NCI-H510A (cell line): Measurements from ENCODE around the gene URI1.
"Not testable (repeated sequence)": the region's sequence is repeated elsewhere in the genome, so short reads cannot be mapped to it uniquely, and the experiment has no call there.

Source experiments
- DNase-seq: peaks from one replicate; lab custom pipeline; 2025; lab: John Stamatoyannopoulos, UW

The URI1 gene

DNA sequence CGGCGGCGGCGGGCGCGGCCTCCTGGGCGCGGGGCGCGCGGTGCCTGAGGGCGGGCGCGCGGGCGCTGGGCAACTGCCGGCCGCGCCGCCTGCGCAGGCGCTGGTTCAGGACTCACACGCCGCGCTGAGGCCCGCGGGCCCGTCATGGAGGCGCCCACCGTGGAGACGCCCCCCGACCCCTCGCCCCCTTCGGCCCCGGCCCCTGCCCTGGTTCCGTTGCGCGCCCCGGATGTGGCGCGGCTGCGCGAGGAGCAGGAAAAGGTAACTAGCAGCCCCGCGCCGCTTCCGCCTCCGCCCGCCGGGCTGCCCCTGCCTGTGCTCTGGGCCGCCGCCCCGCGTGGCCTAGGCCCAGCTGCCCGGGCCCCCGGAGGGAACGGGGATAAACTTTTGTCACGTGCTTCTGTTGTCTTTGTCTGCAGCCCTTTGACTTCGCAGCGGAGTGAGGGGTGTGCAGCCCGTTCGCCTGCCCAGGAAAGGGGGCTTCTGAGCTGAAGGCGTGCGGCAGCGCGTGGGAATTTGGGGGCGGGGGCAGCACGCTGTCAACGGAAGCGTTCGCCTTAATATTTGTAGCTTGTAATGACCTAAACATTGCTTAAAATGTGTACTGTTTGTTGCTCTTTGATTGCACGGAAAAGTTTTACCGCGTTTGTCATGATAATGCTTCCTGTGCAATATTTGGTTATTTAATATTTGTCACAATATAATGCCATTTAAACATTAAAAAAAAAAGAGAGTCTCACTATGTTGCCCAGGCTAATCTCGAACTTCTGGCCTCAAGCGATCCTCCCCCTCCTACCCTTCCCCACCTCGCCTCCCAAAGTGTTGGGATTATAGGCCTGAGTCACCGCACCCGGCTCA lies 594 bp downstream of the URI1 start:
- peak; percentile 28 for DNase-seq

DNA sequence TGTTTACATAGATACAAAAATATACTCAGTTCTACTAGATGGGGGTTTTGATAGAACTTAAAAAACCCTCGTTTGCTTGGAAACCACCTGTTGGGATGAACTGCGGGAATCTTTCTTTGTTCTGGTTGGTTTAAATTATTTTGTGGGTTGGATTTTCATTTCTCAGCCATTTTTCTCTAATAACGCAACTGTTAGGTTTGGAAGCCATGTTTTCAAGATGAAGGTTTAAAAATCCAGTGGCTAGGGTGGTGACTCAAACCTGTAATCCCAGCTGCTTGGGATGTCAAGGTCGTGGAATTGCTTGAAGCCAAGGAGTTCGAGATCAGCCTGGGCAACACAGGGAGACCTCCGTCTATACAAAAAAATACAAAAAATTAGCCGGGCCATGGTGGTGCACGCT lies 1.6 kb downstream of the URI1 start:
- no peak for DNase-seq

DNA sequence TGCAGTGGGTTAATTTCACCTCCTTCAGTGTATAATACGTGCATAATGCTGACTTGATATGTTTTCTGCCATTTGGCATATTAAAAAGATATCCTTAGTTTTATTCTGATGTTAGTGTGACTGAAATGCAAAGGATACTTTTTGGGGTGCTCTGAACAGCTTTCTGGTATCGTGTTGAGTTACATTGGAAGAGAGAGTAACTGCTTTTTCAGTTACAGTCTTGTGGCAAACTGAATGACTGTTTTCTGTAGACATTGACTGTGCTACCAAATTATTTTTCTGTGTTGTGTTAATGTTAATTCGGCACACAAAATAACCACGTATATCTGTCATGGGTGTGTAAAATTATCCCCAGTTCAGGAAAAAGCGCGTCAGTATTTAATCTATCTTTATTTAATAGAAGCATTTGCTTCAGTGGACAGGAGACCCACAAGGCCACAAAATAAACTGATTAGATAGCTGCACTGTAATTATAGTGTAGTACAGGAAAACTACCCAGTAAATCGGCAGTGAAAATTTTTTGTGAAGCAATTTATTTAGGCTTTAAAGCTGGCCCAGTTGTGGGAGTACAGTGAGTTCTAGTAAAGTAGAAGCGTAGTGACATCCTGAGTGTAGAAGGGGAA lies 2.5 kb downstream of the URI1 start:
- DNase-seq = no peak

DNA sequence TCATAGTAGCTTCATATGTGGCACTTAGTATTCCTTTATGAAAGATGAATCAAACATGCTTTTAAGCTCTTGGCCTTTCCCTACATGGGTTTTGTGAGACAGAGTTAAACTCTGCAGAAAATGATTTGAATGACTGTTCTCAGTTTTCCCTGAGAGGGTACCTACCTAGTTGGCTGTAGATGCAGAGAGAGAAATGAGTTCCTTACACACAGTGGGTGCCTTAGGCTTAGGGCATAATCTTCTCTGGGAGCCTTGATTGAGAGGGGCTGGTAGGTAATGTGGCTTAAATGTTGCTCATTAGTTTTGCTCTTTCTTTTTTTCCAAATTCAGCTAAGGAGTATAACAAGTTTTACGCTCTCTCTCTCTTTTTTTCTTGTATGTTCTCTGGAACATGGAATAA lies 3.0 kb downstream of the URI1 start:
- no peak for DNase-seq

DNA sequence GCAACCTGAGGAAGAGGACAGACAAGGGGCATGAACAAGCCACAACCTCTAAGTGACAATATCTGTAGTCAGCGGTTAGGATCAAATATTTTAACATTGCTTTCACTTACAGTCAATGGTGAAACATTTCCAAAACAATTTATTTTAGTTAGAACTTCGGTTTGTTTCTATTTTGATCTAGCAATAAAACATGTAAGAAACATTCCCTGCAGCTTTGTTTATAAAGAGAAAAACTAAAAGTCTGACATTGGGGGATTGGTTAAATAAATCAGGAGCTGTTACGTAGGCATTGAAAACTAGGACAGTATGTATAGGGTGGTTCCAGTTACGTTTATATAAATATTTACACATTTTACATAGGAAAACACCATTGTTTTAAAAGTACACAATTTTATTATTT lies 3.4 kb downstream of the URI1 start:
- no peak for DNase-seq

DNA sequence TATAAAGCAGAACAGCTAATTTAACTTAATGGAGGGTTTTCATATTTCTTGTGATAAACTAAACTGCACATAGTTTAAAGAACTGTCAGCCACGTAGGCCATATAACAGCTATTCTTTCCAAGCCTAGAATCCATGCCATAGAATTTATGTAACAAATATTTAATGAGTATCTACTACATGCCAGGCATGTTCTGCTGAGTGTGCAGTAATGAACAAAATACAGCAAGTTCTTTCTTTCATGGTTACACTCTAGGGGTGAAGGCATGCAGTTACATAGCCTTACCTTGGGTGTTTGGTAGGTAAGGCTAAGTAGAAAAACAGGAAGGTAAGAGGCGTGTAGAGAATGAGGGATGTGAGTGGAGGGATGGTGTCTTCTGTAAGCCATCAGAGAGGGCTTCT lies 4.6 kb downstream of the URI1 start:
- DNase-seq = no peak

DNA sequence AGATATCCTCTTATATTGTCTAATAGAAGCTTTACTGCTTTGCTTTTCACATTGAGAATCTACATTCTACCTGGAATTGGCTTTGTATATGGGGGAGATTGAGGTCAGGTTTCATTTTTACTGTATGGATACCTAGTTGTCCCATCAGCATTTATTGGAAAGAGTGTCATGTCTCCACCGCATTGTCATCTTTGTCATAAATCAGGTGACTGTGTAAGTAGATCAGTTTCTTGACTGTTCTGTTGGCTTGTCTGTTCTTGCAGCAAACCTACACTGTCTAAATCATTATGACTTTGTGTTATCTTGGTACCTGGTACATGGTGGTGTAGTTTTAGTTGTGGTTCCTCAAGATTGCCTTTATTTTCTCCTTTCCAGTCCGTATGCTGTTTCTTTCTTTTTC lies 5.8 kb downstream of the URI1 start:
- DNase-seq = no peak

DNA sequence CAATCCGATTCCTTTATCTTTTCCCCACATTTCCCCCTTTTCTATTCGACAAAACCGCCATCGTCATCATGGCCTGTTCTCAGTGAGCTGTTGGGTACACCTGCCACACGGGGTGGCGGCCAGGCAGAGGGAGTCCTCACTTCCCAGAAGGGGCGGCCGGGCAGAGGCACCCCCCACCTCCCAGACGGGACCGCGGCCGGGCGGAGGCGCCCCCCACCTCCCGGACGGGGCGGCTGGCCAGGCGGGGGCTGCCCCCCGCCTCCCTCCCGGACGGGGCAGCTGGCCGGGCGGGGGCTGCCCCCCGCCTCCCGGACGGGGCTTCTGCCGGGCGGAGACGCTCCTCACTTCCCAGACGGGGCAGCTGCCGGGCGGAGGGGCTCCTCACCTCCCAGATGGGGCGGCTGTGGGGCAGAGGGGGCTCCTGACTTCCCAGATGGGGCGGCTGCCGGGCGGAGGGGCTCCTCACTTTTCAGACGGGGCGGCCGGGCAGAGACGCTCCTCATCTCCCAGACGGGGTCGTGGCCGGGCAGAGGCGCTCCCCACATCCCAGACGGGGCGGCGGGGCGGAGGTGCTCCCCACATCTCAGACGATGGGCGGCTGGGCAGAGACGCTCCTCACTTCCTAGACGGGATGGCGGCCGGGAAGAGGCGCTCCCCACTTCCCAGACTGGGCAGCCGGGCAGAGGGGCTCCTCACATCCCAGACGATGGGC lies 6.9 kb downstream of the URI1 start:
- not testable (repeated sequence) for DNase-seq

DNA sequence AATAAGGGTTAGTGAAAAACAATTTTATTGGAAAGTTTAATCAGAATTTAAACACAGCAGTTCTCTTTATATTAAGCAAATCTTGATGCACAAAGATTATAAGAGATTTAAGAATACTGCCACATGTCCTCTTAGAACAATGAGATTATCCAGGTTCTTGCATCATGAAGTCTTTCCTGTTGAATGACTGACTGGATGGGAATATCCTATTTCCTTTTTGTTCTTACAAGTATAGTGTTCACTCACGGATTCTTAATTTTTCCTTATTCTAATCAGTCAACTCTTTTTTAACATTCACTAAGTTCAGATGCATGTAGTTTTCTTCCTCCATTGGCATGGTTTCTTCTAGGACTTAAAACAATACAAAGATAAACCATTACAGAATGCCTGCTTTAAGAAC lies 10.1 kb downstream of the URI1 start:
- DNase-seq = no peak

DNA sequence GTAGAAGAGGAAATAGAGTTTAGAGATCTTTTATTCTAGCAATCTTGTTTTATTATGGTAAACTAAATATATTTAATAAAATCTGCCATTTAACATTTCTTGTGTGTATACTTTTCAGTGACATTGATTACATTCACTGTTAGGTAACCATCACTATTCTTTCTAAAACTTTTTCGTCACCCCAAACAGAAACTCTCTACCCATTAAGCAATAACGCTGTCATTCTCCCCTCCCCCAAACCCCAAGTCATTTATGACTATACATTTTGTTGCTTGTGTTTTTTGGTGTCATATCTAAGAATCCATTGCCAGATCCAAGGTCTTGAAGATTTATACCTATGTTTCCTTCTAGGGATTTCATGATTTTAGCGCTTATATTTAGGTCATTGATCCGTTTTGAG lies 10.6 kb downstream of the URI1 start:
- DNase-seq = no peak

DNA sequence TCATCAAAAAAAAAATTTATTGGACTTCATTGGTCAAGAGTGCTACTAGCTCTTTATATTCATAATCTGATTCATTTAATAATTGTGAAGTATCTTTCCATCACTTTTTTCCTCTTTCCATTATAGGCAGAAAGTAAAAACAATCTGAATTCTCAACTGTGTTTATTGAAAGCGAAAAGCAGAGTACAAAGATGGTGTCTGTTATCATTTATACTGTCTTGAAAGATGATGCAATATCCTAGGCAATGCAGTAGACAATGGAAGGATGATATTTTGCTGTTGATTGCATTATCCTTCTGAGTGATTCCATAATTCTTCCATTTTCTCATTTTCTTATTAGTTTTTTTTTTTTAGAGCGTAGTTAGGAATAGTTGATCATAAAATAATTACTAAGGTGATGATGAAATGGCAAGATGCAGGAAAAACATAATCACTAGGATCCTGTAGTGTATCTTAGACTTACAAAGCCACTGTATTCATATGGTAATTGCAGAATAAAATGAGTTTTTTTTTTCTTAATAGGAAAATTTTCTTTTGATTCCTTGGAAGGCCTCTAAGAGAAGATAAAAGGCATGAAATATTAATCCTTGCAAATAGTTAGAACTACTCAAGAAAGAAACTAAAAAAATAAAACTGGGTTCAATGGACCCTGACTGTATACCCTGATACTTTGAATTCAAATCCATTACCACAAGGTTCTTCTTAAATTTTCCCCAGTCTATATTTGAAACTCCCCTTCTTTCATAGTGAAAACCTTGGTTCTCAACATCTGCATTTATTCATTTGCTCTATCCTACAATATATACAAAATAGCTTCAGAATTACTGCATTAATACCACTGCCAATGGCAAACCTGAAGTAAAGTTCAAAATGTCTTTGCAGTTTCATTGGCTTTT lies 11.6 kb downstream of the URI1 start:
- no peak for DNase-seq

DNA sequence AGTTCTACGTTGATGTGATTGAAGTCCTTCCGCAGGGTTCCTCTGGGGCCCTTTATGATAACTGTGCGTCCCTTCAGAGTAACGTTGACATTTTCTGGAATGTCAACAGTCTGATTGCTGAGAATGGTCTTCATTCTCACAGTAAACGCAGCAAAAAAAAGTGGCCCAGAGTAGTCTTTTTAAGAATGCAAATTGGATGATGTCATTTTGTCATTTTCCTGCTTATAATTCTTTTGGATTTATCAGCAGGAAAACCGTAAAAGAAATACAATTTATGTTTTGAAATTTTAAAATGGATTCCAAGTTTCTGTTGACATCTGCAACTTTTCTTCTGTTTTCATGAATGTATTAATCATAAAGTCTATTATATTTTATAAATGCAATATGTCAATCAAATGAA lies 14.8 kb downstream of the URI1 start:
- no peak for DNase-seq

DNA sequence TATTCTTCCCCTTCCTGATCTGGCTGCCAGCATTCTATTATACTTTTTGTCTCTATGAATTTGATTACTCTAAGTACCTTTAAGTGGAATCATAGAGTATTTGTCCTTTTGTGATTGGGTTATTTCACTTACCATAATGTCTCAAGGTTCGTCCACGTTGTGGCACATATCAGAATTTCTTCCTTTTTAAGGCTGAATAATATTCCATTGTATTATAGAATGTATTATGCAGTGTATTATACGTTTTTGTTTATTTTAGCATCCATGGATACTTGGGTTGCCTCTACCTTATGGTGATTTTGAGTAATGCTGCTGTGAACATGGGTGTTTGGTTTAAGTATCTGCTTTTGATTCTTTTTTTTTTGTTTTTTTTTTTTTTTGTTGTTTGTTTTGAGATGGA lies 19.3 kb downstream of the URI1 start:
- DNase-seq = no peak

DNA sequence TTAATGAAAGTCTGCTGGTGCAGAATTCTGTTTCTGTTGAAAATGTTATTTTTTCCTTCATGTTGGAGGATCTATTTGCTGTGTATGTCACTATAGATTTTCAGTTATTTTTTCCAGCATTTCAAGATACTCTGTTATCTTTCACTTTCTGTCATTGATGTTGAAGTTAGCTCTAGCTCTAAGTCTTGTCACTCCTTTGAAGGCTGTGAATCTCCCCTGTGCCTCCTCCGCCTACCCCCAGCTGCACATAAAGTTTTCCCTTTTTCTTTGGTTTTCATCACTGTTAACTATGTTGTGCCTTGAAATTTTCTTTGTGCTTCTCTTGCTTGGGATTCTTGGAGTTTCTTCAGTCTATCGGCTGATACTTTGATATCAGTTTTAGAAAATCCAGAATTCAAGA lies 20.8 kb downstream of the URI1 start:
- DNase-seq = no peak

DNA sequence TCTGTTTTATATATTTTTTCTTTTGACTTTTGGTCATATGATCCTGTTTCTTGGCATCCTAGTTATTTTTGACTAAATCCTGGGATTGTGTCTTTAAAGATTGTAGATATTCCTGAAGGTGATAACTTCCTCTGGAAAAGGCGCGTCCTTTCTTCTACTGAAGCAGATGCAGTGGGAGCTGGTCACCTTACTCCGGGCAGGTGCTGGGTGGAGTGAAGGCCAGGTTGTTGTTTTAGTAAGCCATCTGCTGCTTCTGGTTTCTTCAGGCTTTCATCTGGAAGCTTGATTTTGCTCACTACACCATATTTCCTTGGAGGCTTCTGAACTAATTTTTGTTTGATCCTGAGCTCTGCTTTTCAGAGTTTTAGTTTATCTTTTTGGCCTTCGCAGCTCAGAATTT lies 21.5 kb downstream of the URI1 start:
- no peak for DNase-seq

DNA sequence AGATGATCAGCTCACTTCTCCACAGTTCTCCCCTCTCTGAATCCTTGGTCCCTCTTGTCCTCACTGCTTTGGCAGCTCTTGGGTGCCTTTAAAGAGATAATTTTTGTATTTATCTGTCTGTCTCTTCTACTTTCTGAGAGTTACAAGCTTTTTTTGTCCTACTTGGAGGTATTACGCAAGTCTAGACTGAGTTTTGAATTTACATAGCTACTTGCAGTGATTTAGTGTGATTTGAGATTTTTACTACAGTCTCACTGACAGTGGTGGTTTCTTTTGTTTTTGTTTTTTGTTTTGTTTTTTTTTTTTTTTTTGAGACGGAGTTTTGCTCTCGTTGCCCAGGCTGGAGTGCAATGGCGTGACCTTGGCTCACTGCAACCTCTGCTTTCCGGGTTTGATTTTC lies 22.1 kb downstream of the URI1 start:
- DNase-seq = no peak

DNA sequence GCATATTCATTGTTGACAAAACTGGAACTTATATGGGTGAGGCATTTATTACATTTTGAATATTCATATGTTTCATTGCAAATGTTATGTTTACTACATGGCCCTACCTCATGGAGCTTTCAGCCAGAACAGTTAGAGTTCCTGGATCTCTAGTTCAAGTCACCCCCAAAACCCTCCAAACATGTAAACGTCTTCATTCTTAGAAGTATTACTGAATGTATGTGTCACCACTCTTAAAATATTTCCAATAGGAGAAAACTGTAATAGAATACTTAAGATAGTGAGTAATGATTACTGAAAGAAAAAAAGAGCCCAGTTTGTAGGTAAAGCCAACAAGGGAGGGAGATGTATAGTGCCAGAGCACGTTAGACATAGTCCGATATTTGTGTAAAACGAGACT lies 23.5 kb downstream of the URI1 start:
- DNase-seq = no peak

DNA sequence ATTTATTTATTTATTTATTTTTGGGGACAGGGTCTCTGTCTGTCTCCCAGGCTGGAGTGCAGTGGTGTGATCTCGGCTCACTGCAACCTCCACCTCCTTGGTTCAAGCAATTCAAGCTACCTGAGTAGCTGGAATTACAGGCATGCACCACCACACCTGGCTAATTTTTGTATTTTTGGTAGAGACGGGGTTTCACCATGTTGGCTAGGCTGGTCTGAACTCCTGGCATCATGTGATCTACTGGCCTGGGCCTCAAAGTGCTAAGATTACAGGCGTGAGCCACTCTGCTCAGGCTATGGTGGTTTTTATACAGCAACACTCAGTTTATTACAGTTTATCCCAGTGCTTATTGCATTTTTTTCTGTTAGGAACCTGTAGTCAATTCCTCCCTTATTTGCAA lies 24.1 kb downstream of the URI1 start:
- DNase-seq = not testable (repeated sequence)

DNA sequence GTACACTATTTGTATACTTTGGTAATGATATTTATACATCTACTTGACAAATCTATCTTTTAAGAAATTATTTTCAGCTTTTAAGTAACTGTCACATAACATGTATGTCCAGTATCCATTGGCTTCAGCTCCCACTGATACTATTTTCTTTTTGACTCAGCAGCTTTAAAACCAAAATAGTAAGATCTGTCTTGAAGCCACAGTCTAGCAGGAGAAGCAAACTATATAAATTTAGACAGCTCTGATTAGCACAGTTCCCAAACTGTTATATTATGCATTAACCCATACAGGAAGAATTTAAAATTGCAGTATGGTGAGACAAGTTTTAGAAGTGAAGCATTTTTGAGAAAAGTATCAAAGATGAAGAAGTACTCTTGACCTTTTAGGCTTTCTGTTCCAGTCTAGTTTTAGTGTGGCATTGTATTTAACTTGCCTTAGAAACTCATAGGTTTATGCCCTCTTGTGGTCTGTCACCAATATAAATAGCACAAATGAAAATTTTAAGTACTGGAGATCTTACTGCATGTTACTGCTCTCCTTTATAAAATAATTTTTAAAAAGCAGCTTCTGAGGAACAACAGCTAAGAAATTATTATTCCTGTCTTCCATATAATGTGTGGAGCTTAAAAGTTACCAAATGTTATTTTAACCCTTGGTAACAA lies 24.7 kb downstream of the URI1 start:
- no peak for DNase-seq

DNA sequence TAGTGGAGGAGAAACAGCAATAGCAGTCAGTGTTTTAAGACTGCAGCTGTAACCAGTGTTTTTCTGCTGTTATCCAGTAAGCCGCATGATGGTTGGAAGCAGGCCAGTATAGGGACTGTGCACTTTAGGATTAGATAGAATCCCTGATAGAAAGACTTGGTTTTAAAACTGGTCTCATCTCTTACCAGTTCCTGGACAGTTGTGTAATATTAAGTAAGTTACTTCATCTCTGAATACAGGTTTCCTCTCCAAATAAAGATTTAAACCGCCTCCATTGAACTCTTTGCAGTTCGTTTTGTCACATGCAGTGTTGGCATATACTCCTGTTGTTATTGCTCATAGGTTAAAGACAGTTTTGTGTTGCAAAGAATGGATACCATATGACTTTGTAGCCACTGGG lies 25.6 kb downstream of the URI1 start:
- DNase-seq = no peak

DNA sequence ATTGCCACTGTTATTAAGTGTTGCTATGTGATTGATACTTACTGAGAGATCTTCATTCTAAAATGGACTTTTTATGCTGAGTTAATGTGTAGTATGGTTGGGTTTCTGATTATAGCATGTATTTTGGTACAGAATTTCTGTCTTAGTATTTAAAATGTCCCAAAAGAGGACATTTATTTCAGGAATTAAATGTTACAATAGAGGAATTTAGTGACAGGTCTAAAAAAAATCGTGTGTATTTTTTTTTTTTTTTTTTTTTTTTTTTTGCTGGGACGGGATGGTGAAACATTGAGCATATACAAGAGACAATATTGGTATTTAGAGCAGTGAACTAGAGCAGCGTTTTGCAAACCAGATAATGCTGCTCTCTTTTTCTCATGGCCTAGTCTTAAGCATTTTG lies 27.9 kb downstream of the URI1 start:
- no peak for DNase-seq

DNA sequence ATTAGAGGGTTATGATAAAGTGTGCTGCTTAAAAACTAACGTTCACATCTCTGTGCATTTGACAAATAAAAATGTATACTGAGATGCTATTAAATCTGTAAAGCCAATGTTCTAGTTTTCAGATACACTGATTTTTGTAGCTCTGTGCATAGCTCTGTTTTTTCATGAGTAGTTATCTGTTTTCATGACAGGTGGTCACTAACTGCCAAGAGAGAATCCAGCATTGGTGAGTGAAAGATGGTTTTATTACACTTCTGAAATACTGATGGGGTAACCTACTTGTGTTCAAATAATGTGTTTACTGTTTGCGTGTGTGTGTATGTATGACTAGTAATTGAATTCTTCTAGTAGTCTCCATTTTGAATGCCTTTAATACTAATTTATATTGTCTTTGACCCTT lies 29.0 kb downstream of the URI1 start:
- DNase-seq = no peak
